HG02885 (cell line): ENCODE data around the gene FHL3.

Source experiments
- ATAC-seq: cut with Tn5 transposase; IDR thresholded peaks from one replicate; pipeline ENCODE4 v1.9.1; 2021; ENCODE audit warnings: mild to moderate bottlenecking; ENCODE audit not compliant: unreplicated experiment, poor library complexity

Gene FHL3

DNA sequence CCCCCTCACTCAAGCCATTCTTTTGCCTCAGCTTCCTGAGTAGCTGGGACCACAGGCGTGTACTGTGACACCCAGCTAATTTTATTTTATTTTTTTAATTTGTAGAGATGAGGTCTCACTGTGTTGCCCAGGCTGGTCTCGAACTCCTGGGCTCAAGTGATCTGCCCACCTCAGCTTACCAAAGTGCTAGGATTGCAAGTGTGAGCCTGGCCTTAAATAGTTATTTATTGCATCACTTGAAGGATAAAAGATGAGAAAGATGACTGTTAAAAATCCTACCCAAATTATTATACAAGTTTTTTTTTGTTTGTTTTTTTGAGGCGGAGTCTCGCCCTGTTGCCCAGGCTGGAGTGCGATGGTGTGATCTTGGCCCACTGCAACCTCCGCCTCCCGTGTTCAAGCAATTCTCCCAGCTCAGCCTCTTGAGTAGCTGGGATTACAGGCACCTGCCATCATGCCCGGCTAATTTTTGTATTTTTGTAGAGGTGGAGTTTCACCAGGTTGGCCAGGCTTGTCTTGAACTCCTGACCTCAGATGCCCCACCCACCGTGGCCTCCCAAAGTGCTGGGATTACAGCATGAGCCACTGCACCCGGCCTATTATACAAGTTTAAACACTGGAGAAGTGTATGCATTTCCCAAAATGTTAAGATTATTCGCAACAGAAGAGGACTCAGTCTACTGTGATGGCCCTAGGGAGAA lies 9.6 kb upstream of the FHL3 start:
- no peak for ATAC-seq

DNA sequence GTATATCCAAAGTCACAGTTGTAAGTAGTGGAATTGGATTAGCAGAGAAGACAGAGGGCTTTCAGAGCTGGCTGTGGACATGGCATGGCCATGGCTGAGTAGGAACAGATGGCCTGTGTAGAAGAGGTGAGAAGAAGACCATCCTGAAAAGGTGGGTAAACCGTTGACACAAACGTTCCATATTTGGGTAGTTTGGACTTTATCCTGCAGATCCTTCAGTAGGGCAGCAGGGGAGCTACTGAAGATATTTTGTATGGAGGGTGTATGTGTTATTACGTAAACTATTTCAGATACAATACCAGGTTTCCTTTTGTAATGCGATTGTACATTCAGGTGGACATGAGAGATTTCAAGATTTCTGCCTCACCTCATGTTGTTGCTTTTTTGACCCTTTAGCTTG lies 8.9 kb upstream of the FHL3 start:
- ATAC-seq: no peak

DNA sequence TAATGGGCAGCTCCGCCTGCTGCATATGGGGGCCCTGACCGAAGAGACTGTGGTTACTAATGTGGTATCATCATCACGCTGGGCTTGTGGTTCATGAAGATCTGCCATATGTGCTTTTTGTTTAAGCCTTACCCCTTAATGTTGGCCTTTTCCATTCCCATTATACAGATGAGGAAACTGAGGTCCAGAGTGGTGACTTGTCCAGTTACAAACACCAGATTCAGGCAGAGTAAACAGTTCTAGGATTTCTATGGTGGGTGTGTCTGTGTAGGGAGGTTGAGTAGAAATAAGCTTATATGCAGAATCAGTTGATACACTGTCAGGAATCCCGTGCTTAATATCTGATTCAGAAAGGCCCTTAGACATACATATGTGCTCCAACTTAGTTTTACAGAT lies 7.9 kb upstream of the FHL3 start:
- no peak for ATAC-seq

DNA sequence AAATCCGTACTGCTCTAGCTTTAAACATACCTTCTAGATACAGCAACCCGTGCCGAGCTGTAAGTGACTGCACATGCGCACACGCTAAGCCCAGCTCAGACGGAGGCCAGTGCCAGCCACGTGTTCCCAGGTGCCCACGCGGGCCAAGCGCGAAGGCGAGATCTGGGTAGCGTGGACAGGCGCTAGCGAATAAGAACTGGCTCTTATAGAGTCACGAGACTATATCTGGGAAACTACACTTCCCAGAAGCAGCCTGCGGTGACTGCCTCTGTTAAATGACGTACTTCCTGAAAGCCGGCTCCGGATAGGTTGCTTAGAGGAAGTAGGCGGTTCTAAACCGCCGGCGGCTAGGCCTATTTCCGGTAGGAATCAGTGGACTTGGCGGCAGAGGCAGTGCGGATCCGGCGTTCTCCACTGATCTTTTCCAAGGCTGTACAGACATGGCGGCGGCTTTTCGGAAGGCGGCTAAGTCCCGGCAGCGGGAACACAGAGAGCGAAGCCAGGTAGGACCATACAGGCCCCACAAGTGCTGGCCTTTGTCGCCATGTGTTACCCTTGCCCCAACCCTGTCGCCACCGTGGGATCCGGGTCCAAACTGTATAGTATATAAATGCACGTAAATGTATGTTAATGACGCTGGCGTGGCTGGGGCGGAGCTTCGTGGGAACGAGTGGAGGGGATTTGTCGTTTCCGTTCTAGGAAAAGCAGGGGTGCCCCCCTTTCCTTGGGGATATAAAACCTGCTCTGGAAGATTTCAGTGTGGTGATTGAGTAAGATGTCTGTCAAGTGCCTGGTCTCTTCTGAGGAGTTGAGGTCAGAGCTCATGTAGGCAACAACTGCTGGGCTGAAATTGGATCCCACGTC lies 7.3 kb upstream of the FHL3 start, which contains the start of gene UTP11:
Gene UTP11, plus strand, starts transcription at position 372 of the 864 bp plus-strand sequence. Its CDS starts 69 bp downstream, at position 441.
- peak; percentile 95 for ATAC-seq

DNA sequence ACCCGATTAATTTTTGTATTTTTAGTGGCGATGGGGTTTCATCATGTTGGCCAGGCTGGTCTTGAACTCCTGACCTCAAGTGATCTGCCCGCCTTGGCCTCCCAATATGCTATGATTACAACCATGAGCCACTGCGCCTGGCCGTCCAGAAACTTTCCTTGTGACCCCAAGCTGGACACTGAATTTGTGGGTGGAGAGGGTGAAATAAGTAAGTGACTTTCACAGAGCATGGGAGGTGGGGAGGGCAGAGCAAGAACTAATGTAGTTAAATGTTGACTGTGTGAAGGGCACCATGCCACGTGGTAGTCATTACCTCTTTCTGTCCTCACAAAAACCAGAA lies 4.5 kb upstream of the FHL3 start:
- ATAC-seq: no peak

DNA sequence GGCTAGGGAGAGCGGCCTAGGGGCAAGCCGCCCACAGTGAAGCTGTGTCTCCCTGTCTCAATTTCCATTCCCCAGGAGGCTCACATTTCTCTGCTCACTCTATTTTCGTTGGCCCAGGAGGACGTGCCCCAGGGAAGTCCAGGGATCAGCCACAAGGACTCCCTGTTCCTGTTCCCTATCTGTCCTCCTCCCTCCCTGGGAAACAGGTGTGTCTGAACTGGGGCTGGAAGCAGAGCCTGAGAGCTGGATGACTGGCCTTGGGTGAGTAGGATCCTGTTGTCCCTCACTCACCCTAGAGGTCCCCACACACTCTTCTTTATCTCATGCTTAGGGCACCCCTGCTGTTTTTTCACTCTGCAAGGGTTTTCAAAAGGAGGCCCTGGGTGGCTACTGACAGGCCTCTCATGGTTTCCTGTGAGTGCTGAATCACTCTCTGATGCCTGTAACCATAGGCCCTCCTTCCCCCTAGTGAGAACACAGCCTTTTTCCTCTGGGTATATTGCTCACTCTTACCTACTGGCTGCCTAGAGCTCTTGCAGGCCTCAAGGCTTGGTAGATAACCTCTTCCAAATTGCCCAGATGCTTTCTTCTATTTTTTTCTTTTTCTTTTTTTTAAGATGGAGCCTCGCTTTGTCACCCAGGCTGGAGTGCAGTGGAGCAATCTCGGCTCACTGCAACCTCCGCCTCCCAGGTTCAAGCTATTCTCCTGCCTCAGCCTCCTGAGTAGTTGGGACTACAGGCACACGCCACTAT lies 4.0 kb upstream of the FHL3 start:
- ATAC-seq: no peak

DNA sequence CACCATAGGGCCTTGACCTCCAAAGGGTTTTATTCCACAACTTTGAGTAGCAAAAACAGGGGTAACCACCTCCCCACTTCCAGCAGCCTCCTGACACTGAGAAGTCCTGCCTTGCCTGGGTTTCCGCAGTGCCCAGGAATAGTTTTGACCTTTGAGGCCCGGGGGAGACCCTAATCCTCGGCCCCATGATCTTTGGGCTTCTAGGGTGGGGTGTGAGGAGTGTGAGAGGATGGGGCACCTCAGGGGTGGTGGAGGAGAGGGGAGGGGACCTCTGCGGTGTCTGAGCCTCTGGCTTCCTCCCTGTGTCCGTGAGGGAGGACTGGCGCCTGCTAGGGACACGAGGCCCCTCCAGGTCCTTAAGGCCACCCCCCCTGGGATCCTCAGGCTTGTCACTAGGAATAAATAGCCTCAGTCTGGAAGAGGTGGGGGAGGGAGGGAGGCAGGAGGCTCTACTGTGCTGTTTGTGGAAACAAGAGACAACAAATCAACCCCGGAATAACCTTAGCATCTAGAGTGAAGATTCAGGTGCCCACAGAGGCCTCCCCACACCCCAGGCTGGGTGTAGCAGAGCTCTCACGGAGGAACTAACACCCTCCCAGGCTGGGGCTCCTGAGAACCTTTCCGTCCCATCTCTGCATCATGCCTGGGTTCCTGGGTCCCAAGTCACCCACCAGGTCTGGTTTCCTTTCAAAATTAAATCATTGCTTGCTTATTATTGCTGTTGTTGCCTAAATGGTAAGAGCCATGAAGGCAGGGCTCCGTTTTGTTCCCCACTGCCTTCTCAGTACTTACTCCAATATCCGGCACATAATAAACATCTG lies 904 bp upstream of the FHL3 start:
- no peak for ATAC-seq

DNA sequence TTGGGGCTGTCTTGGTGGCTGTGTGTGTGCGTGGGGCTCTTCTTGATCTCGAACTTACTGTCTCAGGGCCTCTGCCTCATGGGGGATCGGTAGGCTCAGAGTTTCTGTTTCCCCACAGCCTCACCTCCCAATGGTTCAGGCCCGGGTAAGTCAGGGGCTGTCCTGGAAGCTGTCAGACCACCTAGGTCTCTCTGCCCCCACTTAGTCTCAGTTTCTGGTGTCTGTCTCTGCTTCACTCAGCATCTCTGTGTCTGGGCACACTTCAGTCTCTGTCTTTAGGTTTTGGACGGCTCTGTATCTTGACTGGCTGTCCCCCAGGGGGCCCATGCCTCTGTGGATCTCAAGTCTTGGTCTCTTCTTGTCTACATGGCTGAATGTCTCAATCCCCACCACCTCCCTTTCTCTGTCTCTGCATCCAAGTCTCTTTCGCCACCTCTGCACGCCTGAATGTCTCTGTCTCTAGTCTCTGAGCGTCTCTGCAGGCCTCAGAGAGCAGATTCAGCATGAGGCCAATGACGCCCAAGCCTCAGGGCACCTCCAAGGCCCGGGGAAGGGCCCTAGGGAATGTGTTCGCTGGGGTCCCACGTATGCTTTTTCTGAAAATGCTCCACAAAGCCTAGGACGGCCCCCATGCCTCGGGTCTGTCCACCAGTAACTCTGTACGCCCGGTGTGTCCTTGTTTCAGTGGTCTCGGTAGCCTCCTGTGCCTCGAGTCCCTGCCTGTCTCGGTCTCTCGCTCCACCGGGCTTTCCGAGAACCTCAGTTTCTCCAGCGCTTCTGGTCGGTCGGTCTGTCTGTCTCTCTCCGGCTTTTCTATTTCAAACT lies 818 bp downstream of the FHL3 start:
- ATAC-seq: no peak

DNA sequence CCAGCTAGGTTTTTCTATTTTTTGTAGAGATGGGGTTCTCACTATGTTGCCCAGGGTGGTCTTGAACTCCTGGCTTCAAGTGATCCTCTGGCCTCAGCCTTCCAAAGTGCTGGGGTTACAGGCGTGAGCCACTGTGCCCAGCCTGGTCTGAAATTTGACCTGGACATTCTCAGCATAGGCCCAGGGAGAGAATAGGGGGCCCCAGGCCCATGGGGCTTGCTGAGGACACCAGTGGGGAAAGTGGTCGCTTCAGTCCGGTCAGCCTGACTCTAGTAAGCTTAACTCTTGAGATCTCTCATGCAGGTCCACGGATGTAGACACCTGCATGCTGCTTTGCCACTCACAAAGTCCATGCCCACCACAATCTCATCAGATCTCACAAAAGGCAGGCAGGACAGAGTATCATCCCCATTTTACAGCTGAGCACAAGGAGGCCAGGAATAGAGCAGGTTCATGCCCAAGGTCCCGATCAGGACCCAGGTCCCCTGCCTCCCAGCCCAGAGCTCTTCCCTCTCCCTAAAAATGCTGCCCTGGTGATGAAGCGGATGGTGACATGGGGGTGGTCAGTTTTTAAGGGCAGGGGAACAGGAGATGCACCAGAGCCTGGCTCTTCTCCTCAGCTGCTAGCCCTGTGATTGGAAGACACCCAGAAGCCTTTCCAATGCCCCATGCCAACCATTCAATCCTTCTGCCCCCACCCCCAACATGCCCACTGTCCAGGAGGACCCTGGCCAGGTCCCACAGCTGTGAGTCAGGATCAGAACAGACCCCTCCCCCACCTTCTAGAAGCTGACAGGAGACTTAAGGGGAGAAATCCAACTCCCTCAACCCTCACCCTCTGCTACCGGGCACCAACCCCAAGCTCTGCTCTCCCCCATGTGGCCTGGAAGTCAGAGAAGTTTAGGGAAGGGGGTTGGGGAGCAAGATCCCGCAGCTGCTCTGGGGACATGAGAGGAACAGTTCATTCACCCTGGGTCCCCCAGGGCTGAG lies 1.8 kb downstream of the FHL3 start:
- no peak for ATAC-seq

DNA sequence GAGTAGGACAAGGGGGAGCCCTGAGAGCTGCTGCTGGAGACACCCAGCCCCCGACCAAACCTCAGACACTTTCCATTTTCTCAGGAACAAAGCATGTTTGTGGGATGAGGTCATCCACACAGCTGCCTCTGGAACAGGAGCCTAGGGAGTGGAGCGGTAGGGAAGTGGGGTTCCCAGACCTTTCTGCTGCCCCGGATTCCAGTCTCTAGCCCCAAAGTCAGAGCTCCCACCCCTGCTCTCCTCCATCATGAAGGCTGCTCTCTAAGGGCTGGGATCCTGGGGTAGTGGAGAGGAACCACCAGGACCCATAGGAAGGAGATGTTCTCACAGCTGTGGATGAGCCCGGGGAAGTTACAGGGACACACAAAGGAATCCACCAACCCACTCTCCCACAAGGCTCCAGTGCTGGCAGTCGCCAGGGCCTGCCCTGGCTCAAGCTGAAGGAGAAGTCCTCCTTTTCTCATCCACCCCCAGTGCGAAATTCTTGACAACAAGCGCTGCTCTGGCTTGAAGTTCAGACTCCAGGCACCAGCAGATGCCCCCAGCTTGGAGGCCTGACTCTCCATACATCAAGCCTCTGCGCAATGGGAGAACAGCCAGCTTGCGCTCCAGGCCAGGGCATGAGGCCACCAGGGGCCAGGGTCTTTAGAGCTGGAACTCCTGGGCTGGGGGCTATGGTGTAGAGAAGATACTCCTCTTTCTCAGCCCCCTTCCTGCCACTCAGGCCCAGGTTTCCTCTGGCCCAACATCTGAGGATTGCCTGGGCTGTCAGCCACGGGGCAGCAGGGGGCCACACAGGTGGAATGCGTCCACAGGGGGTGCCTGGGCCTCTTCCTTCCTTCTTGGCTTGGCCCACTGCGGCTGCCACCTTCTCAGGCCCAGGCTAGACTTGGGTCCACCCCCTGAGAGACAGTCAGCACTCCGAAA lies 4.5 kb downstream of the FHL3 start:
- ATAC-seq: no peak

DNA sequence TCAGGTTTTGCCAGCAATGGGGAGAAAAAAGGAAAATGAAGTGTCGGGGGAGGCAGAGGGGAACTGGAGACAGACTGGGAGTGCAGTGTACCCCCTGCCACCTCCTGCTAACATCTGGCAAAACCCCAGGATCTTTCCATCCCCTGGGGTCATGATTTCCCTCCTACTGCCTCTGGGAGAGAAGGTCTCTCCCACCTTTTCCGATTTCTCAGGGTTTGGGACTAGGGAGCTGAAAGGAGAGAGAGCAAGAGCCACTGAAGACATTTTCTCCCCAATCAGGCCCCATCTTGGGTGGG lies 5.1 kb downstream of the FHL3 start:
- ATAC-seq: no peak

DNA sequence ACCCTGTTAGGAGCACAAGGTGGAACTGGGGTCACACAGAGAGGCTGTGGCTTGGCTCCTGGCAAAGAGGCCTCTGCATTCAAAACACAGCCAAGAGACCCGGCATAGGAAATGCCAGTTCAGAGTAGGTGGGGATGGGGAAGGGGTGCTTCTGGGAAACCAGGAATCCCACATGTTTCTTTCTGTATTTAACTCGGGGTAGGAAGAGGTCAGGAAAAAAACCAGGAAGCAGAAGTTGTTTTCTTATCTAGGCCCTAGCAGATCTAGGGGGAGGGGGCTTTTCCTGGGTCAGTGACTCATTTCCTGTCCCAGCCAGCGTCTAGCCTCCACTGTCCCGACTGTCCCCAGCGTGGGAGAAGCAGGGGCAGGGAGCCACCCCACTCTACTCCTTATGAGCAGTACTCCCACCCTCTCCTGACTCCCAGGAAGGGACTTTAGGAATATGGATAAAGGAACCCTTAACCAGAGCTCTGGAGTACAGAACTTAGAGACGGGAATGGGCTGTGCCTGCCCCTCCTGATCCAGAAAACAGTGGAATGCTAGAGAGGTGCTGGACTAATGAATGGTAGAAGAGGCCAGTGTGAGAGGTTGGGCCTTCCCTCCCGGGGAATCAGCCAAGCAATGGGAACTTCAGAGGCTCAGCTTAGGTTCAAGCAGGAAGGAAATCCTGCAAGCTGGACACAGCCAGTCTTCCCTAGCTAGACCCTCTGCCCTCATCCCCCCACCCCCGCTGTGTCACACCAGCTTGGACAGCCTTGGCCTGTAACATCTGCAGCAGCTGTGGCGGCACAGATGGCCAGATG lies 5.7 kb downstream of the FHL3 start:
- no peak for ATAC-seq

DNA sequence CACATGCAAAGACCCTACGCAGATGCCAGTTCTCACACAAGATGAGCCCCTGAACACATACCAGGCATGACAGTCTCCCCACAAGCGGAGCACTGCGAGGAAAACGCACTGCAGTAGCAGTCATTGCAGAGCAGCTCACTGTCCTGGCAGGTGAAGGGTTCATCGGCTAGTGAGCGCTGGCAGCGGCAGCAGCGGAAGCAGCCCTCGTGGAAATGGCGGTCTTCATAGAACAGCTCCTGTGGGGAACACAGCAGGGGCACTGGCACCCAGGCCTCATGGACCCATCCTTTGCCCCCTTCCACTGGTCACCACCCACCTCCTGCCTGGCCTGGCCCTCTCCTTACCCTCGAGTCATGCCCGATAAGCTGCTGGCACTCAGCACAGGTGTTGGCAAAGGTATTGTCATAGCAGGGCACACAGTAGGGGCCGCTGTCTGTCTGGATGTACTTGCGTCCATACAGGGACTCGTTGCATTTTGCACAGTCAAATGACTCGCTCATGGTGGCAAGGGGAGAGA lies 6.3 kb downstream of the FHL3 start:
- no peak for ATAC-seq

DNA sequence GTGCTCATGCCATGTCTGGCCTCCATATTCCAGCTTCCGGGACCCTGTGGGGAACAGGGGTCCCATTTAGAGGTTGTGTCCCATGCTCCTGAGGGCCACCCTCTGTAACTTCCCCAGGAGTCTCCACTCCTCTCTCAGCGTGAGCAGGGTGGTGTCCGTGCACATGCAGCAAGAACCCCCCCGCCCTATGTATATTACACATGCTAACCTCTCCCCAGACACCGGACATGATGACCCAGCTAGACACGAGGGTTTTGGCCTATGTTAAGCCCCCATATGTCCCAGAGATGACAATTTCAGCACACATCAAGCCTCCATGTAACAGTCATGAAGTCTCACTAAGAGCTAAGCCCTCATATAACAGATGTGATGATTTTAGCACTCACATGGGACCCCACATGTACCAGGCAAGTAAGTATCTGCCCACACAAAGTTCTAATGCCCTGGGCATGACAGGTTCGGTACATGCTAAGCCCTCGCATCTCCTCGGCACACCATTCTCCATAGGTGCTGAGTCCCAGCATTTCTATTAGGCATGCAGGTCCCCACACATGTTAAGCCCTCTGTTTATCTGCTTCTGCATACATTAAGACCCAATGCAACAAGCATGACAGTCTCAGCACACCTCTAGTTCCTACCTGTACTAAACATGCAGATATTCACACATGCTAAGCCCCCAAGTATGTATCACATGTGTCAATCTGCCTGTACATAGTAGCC lies 7.1 kb downstream of the FHL3 start:
- no peak for ATAC-seq

DNA sequence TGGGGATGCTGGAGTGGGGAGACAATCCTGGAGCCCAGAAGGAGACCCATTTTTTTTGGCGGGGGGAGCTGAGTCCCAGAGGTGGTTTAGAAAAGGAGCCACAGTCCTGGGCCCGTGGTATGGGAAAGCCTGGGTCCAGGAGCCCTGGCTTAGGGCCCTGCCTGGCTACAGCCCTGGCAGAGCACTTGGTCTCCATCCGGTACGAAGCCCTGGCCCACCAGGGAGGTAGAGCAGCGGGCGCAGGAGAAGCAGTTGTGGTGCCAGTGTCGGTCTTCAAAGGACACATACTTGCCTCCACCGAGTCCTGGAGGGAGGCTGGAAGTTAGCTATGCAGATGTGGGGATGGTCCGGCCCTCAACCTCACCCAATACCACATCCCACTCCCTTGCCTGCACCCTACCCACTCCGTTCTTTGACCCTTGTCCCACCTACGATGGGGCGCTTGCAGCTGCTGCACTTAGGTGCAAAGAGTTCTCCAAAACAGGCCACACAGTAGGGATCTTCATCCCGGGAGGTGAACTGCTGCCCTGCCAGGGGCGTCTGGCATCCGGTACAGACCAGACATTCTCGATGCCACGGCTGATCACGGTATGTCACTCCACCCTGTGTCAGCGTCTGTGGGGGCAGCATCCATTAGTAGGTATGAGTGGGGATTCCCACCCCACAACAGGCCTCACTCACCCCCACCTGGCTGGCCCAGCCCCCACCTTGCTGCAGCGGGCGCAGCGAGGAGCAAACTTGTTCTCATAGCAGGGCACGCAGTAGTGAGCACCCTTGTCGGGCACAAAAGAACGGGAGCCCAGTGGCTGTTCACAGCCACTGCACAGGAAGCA lies 7.8 kb downstream of the FHL3 start:
- no peak for ATAC-seq
